ENCODE results near the gene RIOK2.

The RIOK2 gene

DNA sequence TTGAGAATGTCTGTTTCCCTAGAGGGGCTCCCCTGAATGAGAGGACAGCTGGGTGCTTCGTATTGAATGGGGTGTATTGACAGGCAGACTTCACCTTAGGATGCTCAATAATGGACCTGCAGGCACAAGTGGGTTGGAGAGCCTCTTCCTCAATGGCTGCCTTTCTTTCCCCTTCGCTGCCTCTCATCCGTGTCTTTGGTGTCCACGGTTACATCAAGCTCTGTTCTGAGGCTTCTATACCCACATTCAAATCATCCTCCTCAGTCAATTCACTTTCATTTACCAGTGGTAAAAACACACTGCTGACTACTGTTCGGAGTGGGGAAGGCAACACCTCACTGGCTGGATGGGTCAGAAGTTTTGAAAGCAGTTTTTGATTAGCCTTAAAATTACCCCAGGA, 61.2 kb downstream of the RIOK2 start:
- DNase-seq, result no peak

DNA sequence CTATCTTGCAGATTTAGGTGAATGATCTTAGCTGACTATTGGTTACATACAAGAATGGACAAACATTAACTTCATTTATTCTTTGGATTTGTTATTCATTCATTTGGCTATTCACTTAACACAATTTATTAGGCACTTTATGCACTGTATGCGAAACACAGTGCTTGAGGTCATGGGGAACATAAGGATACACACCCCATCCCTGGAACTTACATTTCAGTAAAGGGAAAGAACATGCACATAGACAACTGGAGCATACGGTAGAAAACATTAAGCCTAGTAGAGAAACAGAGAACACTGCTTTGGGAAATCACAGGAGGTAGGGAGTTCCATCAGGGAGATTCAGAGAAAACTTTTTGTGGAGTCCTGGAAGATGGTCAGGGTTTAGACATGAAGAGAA, 62.9 kb downstream of the RIOK2 start:
- no peak for DNase-seq

DNA sequence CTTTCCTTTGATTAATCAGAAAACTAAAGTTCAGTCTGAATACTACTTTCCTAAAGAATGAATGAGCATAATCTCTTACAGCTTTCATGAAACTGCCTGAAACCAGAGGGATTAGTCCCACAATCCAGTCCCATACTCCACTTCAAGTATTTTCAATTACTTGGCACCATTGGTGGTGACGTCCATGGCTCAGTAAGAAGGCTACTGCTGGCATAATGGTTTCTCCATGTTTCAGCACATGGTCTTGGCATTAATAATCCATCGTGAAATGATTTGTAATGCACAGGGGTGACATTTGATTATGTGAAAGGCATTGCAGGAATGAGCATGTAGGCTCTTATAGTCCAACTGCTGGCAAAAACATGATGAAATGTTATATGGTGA, 64.0 kb downstream of the RIOK2 start:
- DNase-seq, result no peak

DNA sequence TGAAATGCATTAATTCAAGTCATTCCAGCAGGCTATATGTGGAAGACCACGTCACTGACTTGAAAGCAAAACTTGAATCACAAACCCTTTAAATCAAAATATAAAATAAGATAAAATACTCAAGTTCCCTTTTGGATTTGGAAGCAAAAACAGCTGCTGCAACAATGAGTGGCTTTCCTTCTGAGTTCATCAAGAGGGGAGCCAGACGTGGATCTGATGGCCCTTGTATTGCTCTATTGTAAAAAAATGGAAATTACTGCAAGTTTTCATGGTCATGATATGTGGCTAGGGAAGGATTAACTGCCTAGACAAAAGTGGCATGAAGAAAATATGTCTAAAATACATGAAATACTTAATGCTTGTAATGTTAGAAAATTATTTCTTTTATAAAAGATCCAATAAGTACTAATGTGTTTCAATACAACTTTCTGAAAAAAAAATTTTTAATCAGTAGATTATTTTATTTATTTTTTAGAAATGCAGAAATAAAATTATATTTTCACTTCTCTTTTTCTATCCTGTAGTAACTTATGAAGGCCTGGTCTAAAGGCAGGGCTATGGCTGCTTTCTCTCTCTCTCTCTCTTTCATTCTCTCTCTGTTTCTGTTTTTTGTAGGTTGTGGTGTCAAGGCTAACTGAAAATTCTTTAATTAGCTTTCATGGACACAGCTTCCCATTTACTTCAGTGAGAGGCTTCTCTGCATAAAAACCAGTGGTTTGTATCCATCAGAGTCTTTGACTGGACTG, 64.6 kb downstream of the RIOK2 start:
- no peak for DNase-seq

- no peak for DNase-seq
Measured at GRCh38 chr5:97115932-97116331, 67.1 kb downstream of the RIOK2 start.

DNA sequence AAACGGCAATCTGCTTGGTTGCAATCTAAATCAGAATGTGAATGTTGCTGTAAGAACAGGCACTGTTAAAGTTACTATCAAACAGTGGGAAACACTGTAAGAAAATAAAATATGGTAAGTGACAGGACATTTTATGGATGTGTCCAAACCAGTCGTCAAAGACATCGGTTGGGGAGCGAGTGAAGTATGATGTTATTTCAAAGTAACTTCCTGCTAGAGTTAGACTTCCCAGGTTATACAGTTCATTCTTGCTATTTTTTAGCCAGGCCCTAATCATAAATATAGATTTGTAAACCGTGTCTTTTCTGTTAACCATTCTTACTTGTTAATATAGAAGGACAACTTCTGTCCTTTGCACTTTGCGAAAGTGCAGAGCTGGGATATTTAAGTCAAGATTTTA, 70.8 kb downstream of the RIOK2 start:
- no peak for DNase-seq

- no peak for DNase-seq
Measured at GRCh38 chr5:97111616-97112015, 71.4 kb downstream of the RIOK2 start.

GRCh38 chr5:97111004-97111403, 72.0 kb downstream of the RIOK2 start:
- DNase-seq, result no peak

Measured in activated CD4-positive, alpha-beta T cell treated with anti-CD3 and anti-CD28 coated beads for 4 hours (primary cell).